Hematopoietic multipotent progenitor cell treated with erythropoietin and hydrocortisone succinate and interleukin-3 and kit ligand, for 6 days (in vitro differentiated cells): ENCODE data around the gene EMC1.
A peak's percentile ranks its signal among the peaks of the same experiment; 100 is the strongest.

ENCODE experiments used
- DNase-seq: peaks from one replicate; pipeline ENCODE4 v3.0.0-alpha.2; 2015

EMC1 gene

GRCh38 chr1:19187852-19188251, 63.5 kb downstream of the EMC1 start:
- DNase-seq, result no peak

- DNase-seq, result no peak
Observed at GRCh38 chr1:19186001-19186400, 65.3 kb downstream of the EMC1 start.

- DNase-seq, result no peak
Observed at GRCh38 chr1:19182223-19182622, 69.1 kb downstream of the EMC1 start.

GRCh38 chr1:19180265-19180657, 71.1 kb downstream of the EMC1 start:
- DNase-seq, result peak; percentile 23

GRCh38 chr1:19179597-19180264, 71.6 kb downstream of the EMC1 start:
- DNase-seq, result peak; percentile 96

- peak; percentile 25 for DNase-seq
Observed at GRCh38 chr1:19178734-19179398, 72.5 kb downstream of the EMC1 start.

- DNase-seq, result no peak
Observed at GRCh38 chr1:19177811-19178210, 73.5 kb downstream of the EMC1 start.

- DNase-seq, result peak; percentile 24
Observed at GRCh38 chr1:19169642-19170041, 81.7 kb downstream of the EMC1 start.

- no peak for DNase-seq
Observed at GRCh38 chr1:19167140-19167539, 84.2 kb downstream of the EMC1 start.

GRCh38 chr1:19166066-19166465, 85.3 kb downstream of the EMC1 start:
- DNase-seq, result no peak
